ENCODE data around the gene SNX6. TPM values are rescaled to one million over a fixed set of nuclear protein-coding genes. Genes with fewer than 3 reads are reported as not detected.

The SNX6 gene
- 209 and 276 TPM in 2 replicates for total RNA-seq

GRCh38 chr14:34629657-34630529 lies at the start of gene SNX6:
Gene SNX6 (minus strand): TSS chr14:34630148. CDS start chr14:34630116, 32 bp downstream.

DNA sequence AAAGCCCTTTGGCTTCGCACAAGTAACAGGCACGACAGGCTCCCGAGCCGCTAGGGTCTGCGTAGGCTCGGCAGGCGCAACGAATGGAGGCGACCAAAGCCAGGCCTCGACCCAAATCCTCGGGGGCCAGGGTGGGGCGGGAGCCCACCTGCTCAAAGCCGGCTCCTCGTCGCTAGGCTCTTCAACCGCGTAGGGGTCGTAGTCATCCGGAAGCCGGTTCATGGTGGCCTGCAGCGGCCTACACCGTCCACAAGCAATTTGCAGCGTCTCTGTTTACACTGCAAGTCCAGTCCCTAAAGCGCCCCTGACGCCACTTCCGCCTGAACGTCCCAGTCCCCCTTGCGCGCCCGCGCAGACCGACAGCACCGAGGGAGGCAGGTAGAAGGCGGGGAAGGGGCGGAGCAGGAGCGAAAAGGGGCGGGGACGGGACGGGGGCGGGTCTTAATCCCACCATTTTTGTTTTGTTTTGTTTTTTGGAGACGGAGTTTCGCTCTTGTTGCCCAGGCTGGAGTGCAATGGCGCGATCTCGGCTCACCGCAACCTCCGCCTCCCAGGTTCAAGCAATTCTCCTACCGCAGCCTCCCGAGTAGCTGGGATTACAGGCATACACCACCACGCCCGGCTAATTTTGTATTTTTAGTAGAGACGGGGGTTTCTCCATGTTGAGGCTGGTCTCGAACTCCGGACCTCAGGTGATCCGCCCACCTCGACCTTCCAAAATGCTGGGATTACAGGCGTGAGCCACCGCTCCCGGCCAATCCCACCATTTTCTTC lies 90.4 kb downstream of the SNX6 start, which contains the start of gene EAPP:
TSS of gene EAPP (minus strand) at position 295 of the 774 bp plus-strand sequence. CDS start at position 222, 73 bp downstream.

Other genes starting within 250 kb of the SNX6 start
- gene SPTSSA, start 167.9 kb downstream of the SNX6 start, total RNA-seq, result 9.8 and 14.1 TPM in 2 replicates
- gene EAPP, start 90.4 kb downstream of the SNX6 start, total RNA-seq, result 30.2 and 35.6 TPM in 2 replicates
- gene CFL2, start 84.4 kb upstream of the SNX6 start, total RNA-seq, result 108 and 149 TPM in 2 replicates
- gene BAZ1A, start 245.2 kb upstream of the SNX6 start, total RNA-seq, result 23.8 and 50.3 TPM in 2 replicates

All from smooth muscle cell of the umbilical artery (primary cell).